Measurements from ENCODE around the gene HOXD3. TPM values are rescaled to one million over a fixed set of nuclear protein-coding genes. Genes with fewer than 3 reads are reported as not detected.

Gene HOXD3
- total RNA-seq, 1 donor from 2014 or later, result 0.27 TPM

DNA sequence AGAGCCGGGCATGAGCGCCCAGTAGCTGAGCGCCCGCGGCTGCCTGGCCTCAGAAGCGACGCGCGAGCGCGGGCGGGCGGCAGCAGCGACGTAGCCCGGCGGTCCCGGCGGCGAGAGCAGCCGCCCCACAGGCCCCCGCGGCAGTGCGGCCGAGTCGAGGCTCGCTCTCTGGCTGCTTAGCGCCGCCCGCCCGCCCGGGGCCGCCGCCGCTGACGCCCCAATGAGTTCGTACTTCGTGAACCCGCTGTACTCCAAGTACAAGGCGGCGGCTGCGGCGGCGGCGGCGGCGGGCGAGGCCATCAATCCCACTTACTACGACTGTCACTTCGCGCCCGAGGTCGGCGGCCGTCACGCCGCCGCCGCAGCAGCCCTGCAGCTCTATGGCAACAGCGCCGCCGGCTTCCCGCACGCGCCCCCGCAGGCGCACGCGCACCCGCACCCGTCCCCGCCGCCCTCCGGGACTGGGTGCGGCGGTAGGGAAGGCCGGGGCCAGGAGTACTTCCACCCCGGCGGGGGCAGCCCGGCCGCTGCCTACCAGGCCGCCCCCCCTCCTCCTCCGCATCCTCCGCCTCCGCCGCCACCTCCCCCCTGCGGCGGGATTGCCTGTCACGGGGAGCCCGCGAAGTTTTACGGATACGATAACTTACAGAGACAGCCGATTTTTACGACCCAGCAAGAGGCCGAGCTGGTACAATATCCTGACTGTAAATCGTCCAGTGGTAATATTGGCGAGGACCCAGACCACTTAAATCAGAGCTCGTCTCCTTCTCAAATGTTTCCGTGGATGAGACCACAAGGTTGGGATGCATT, 26.8 kb upstream of the HOXD3 start:
- DNase-seq (peak; percentile 35), ATAC-seq (peak; percentile 18)
- intact Hi-C loops (cut with micrococcal nuclease), result no loop called here

DNA sequence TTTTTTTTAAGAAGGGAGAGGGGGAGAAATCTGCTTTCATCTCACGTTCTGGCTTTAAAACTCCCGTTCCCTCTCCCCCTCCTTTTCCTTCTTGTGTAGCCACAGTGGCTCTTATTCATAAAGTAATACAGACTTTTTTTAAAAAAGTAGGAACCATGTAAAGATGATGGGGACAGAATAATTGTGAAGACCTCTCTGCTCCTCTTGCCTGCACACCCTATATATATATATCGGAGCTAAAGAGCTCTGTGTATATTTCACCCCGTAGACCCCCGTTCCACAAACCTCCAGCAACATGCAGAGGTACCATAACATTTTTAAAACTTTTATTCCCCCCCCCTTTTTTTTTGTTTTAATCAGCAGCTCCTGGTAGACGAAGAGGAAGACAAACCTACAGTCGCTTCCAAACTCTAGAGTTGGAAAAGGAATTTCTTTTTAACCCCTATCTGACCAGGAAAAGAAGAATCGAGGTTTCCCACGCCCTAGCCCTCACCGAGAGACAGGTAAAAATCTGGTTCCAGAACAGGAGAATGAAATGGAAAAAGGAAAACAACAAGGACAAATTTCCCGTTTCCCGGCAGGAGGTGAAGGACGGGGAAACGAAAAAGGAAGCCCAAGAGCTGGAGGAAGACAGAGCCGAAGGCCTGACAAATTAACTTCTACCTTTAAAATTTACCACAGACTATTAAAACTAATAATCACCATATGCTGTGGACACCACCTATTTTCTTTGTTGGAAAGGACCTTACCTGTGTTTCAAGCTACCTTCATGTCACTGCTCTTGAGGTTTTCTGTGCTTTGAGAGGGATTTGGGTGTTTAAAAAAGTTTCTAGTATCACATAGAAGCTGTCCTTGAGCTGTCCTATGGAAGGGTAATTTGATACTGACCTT, 25.9 kb upstream of the HOXD3 start:
- DNase-seq, result no peak
- ATAC-seq, result no peak
- intact Hi-C loops (cut with micrococcal nuclease), result no loop called here

DNA sequence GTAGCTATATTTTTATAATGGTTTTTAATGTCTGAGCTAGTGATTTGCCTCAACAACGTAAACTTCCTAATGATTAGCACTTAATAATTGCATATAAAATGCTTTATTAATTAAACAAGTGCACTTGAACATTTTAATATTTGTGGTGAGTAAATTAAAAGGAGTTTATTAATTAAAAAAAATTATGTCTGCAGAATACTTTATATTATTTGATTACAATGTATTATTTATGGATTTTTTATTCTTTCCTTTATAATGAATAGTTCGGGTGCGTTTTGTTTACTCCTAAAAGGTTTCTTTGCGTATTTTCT, 25.3 kb upstream of the HOXD3 start:
- intact Hi-C loops (cut with micrococcal nuclease), result no loop called here
- DNase-seq, result no peak
- no peak for ATAC-seq

DNA sequence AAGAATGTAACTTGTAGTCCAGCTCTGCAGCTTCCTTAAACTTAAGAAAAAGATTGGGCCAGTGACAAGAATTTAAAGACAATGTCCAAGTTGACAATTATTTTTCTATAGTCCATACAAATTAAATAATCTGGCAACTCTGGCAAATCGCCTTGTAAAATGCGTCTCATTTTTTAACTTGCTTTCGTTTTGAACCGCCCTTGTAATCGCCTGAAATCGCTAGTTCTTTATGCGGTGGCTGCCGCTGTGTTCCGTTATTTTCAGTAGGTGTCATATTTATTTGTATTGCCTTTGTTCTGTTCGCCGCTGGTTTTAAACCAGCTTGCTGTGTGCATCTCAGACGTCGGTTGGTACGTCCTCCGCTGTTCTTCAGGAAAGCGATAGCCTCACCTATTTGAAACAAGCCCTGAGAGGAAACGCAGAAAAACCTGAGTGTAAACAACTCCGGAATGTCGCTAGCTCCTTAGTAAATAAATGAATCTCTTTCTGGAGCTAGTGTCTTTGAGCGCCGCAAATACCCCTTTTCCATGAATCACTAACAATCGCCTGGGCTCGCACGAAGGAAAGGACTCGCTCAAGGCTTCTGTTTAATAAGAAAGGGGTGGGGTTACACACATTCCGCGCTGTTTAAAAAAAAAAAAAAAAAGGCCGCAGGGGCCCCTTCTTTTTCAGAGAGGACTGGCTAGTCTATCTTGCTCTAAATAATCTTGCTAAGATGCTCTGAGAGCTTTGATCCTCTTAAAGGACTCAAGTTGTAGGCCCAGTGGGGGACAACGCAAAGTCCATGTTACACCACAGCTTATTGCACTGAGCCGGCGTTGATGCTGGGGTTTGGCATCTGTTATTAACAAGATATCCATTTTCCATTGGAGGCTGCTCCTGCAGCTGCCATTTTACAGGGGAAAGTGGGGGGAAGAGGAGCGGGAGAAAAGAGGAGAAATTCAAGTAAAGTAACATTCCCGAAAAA, 24.6 kb upstream of the HOXD3 start:
- intact Hi-C loops (cut with micrococcal nuclease), result no loop called here
- ATAC-seq (no peak), DNase-seq (no peak)

GRCh38 chr2:176133389-176133788, 23.7 kb upstream of the HOXD3 start:
- intact Hi-C loops (cut with micrococcal nuclease), result no loop called here

GRCh38 chr2:176134035-176134434, 23.1 kb upstream of the HOXD3 start:
- intact Hi-C loops (cut with micrococcal nuclease), result no loop called here
- DNase-seq, result no peak
- no peak for ATAC-seq

More at GRCh38 chr2:176133389-176133788, 23.7 kb upstream of the HOXD3 start:
- DNase-seq, result no peak
- no peak for ATAC-seq

- ATAC-seq (no peak), DNase-seq (no peak)
- intact Hi-C loops (cut with micrococcal nuclease), result no loop called here
Observed at GRCh38 chr2:176135035-176135440, 22.1 kb upstream of the HOXD3 start.

DNA sequence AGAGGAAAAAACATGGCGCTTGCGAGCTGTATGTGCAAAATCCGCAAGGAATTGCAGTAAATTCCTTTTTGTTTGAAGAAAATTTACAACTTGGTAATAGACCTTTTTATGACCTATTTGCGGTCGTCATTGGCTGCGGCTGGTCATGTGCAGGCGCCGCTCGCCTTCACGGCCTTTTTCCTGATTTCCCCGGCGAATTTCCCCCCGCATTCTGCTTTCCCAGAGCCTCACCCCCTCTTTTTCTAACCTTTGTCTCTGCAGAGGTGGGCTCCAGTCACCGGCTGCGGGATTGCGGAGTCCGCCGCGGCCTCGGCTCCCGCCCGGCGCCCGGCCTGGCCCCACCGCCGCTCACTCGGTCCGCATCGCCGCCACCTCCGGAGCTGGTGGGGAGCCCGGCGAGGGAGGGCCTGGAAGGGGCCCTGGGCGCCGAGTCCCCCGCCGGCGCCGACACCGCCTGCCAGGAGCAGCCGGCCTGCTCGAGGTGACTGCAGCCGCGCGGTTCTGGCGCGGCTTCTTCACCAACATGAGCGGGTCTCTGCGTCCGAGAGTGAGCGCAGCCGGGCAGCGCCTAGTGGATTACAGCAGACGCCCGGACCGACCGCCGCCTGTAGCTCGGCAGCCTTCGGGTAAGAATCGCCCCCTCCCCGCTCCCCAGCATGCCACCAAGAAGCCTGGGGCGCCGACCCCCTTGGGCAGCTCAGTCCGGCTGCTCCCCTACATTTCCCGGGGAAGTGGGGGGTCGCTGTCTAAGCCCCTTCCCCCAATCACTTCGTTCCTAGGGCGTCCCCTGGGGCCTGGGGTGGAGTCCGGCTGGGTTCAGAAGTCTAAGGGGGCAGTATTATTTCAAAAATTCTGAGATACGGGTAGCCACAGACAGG, 20.5 kb upstream of the HOXD3 start:
- ATAC-seq, result no peak
- intact Hi-C loops (cut with micrococcal nuclease), result no loop called here
- no peak for DNase-seq

GRCh38 chr2:176137252-176137580, 19.9 kb upstream of the HOXD3 start:
- no peak for ATAC-seq
- DNase-seq, result no peak
- intact Hi-C loops (cut with micrococcal nuclease), result no loop called here

- DNase-seq, result no peak
- ATAC-seq, result no peak
- intact Hi-C loops (cut with micrococcal nuclease), result no loop called here
Observed at GRCh38 chr2:176137906-176138305, 19.2 kb upstream of the HOXD3 start.

DNA sequence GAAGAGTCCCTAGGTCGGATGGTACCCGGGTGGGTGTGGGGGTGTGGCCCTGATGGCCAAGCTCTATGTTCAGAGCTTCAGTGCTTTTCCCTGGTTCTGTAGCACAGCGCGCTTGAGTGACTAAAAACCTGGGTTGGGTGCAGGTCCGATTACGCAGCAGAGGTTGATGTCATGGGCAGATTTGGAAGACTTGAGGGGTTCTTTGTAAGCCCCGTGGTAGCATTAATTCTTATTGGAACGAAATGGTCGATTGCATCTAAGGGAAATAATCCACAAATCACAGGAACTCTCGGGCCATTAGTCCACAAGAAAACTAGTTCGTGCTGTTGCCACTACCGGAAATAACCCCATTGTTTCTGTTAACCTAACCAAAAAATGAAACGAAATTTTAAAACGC, 18.6 kb upstream of the HOXD3 start:
- intact Hi-C loops (cut with micrococcal nuclease), result no loop called here
- DNase-seq (no peak), ATAC-seq (no peak)

GRCh38 chr2:176138923-176139660, 18.0 kb upstream of the HOXD3 start:
- intact Hi-C loops (cut with micrococcal nuclease), result no loop called here
- ATAC-seq, result no peak
- DNase-seq, result no peak

DNA sequence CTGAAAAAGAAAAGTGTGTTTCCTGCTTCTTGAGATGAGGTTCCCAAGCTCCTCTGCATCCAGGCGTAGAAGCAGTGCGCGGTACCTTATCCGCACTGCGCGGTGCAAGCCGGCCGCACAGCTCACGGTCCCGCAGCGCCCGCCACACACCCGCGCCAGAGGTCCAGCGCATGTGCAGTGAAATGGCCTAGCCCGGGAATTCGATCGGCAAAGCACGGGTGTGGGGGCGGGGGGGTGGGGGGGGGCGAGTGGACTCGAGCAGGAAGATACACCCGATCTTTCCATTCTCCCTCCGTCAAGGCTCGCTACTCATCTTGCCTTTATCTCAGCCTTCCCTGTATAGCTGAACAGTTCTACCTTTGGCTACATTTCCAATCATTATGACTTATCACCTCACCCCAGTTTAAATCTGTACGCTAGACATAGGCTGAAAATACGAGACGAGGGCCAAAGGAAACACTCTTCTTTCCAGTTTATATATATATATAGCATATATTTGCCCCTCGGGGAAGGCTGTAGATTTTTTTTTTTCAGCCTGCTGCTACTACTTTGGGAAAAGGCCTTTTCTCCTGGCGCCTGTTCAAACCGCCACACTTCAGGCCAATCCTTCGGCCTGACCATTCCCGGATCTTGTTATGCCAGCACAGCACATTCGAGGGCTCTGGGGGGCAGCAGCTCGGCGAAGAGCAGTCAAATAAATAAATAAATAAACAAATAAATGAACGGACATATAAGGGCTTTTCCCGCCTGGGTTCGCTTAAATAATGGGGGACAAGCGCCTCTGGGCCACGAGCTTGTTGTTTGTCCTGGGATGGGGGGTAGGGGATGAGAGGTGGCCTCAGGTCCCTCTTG, 17.2 kb upstream of the HOXD3 start:
- ATAC-seq, result no peak
- DNase-seq, result no peak
- intact Hi-C loops (cut with micrococcal nuclease), result loop anchor here (5.0 to 10.0 kb wide), 2 partner anchors 315 to 502 kb away; no protein-coding TSS in a partner anchor

GRCh38 chr2:176140513-176141317, 16.4 kb upstream of the HOXD3 start:
- peak; percentile 80 for DNase-seq

GRCh38 chr2:176142281-176142680, 14.8 kb upstream of the HOXD3 start:
- ATAC-seq, result no peak
- DNase-seq, result no peak
- intact Hi-C loops (cut with micrococcal nuclease), result loop anchor here (5.0 to 10.0 kb wide), 2 partner anchors 313 to 500 kb away; no protein-coding TSS in a partner anchor

More at GRCh38 chr2:176140513-176141317, 16.4 kb upstream of the HOXD3 start:
- intact Hi-C loops (cut with micrococcal nuclease), result loop anchor here (5.0 to 10.0 kb wide), 2 partner anchors 314 to 502 kb away; no protein-coding TSS in a partner anchor
- peak; percentile 97 for ATAC-seq

Data from left ventricle myocardium superior (tissue), 1 donor.